K562 (cell line): ENCODE data around the gene CCDC136. TPM values are rescaled to one million over a fixed set of nuclear protein-coding genes. Genes with fewer than 3 reads are reported as not detected.

Experiments used
- BRCA1 ChIP-seq, 2 experiments: fragments of 450-650 bp in 1 of 2; sonication (generic) in 1 of 2; formaldehyde crosslinking in 1 of 2; IDR thresholded peaks; 2 replicates each; pipeline versions ENCODE4 v1.5.0 to v1.6.1; 2017 to 2020; ENCODE audit warnings: mild to moderate bottlenecking in 1 of 2, missing genetic modification reagents in 1 of 2
- EHMT2 ChIP-seq: fragments of 450-650 bp; IDR thresholded peaks from 2 replicates; pipeline ENCODE4 v1.6.1; 2018; ENCODE audit warnings: antibody characterized with exemption
- ETS2 ChIP-seq: IDR thresholded peaks from 2 replicates; pipeline ENCODE4 v1.6.1; 2016; ENCODE audit warnings: borderline replicate concordance, missing genetic modification characterization, mild to moderate bottlenecking, moderate library complexity, missing compliant biosample characterization; ENCODE audit not compliant: poor library complexity, severe bottlenecking
- MCM5 ChIP-seq: fragments of 450-650 bp; IDR thresholded peaks from 2 replicates; pipeline ENCODE4 v1.6.1; 2016; ENCODE audit warnings: low read depth
- NFYB ChIP-seq: IDR thresholded peaks from 2 replicates; pipeline ENCODE4 v1.6.1; 2011; ENCODE audit warnings: mild to moderate bottlenecking, moderate library complexity; ENCODE audit not compliant: insufficient read length; ENCODE audit errors: extremely low read depth
- PHB ChIP-seq: fragments of 250-450 bp; sonication (Bioruptor Pico); IDR thresholded peaks from 2 replicates; pipeline ENCODE4 v1.5.0; 2021
- PML ChIP-seq: IDR thresholded peaks from 2 replicates; pipeline ENCODE4 v1.6.1; 2012; ENCODE audit warnings: low read length, inconsistent platforms
- POLR2H ChIP-seq: IDR thresholded peaks from 2 replicates; pipeline ENCODE4 v1.6.1; 2016; ENCODE audit warnings: missing genetic modification characterization, low read depth, mild to moderate bottlenecking, control low read depth, missing compliant biosample characterization, moderate library complexity
- PURB ChIP-seq: sonication (generic); formaldehyde crosslinking; IDR thresholded peaks from 2 replicates; pipeline ENCODE4 v1.9.0; 2021; ENCODE audit warnings: low read depth, mild to moderate bottlenecking, missing genetic modification reagents
- RBFOX2 ChIP-seq: fragments of 200-400 bp; formaldehyde crosslinking; IDR thresholded peaks from 2 replicates; pipeline ENCODE4 v1.6.1; 2017; ENCODE audit warnings: low read depth, mild to moderate bottlenecking, low read length, moderate library complexity
- SAFB ChIP-seq: fragments of 200-400 bp; formaldehyde crosslinking; IDR thresholded peaks from 2 replicates; pipeline ENCODE4 v1.6.1; 2017; ENCODE audit warnings: low read depth, low read length, borderline replicate concordance
- TEAD4 ChIP-seq, 2 experiments: sonication (generic) in 1 of 2; formaldehyde crosslinking in 1 of 2; IDR thresholded peaks; 2 replicates each; pipeline versions ENCODE4 v1.6.1 to v1.8.0; 2012 to 2022; ENCODE audit warnings: borderline replicate concordance in 1 of 2, inconsistent platforms in 1 of 2, low read length in 1 of 2, mild to moderate bottlenecking in 1 of 2, missing genetic modification reagents in 1 of 2
- XRCC3 ChIP-seq: fragments of 450-650 bp; IDR thresholded peaks from 2 replicates; pipeline ENCODE4 v1.6.1; 2017; ENCODE audit warnings: mild to moderate bottlenecking, moderate library complexity
- ZKSCAN8 ChIP-seq: fragments of 200-800 bp; sonication (Bioruptor generic); IDR thresholded peaks from 2 replicates; pipeline ENCODE4 v1.6.1; 2016; ENCODE audit warnings: missing genetic modification characterization, missing compliant biosample characterization
- ZNF384 ChIP-seq: IDR thresholded peaks from 2 replicates; pipeline ENCODE4 v1.6.1; 2012; ENCODE audit warnings: low read depth, low read length, improper control_type of control experiment
- ZNF707 ChIP-seq: fragments of 250-450 bp; sonication (Bioruptor Pico); conservative IDR thresholded peaks from 2 replicates; pipeline ENCODE4 v1.8.0; 2022; ENCODE audit warnings: inconsistent platforms, mild to moderate bottlenecking, moderate library complexity
- polyA plus RNA-seq, 8 experiments: library from polyadenylated mRNA; depleted of rRNA in 4 of 8; stranded (reverse) in 5 of 8; unstranded in 3 of 8; fragments of >200 nt; fragmentation: Nextera tagmentation in 2 of 8; fragmentation: Illumina TruSeq in 1 of 8; extraction: Ambion mirVana in 2 of 8; extraction: Trizol in 1 of 8; gene quantifications; 2 replicates each; pipeline versions ENCODE4 v1.2.1 to v1.2.3, GENCODE V29; 2011 to 2014; ENCODE audit warnings: inconsistent platforms in 1 of 8, missing spikeins in 1 of 8
- total RNA-seq, 7 experiments: library from RNA; depleted of rRNA in 6 of 7; stranded (reverse); fragments of >200 nt in 6 of 7; fragmentation: Illumina TruSeq in 2 of 7; extraction: Trizol in 2 of 7; gene quantifications; 2 replicates each; pipeline versions ENCODE4 v1.2.1 to v1.2.3, GENCODE V29; 2011 to 2021; ENCODE audit warnings: low replicate concordance in 1 of 7
- TF ChIP-seq, protein P1 (sequence below): fragments of 450-650 bp; IDR thresholded peaks from 2 replicates; pipeline ENCODE4 v1.6.1; 2017; ENCODE audit warnings: mild to moderate bottlenecking, moderate library complexity
- TF ChIP-seq, protein P2 (sequence below): fragments of 250-450 bp; sonication (Bioruptor Pico); IDR thresholded peaks from 2 replicates; pipeline ENCODE4 v1.9.0; 2021; ENCODE audit warnings: mild to moderate bottlenecking, inconsistent platforms
- TF ChIP-seq, protein P3 (sequence below): sonication (generic); formaldehyde crosslinking; IDR thresholded peaks from 2 replicates; pipeline ENCODE4 v1.8.1; 2023; ENCODE audit warnings: mild to moderate bottlenecking, missing genetic modification reagents

The CCDC136 gene
- total and polyA plus RNA-seq, 9 of the 15 experiments (the other 6 are each of a cell fraction or from before 2014, with no cell fraction given), result 2.4 to 40.8 (median 26.5) TPM

DNA sequence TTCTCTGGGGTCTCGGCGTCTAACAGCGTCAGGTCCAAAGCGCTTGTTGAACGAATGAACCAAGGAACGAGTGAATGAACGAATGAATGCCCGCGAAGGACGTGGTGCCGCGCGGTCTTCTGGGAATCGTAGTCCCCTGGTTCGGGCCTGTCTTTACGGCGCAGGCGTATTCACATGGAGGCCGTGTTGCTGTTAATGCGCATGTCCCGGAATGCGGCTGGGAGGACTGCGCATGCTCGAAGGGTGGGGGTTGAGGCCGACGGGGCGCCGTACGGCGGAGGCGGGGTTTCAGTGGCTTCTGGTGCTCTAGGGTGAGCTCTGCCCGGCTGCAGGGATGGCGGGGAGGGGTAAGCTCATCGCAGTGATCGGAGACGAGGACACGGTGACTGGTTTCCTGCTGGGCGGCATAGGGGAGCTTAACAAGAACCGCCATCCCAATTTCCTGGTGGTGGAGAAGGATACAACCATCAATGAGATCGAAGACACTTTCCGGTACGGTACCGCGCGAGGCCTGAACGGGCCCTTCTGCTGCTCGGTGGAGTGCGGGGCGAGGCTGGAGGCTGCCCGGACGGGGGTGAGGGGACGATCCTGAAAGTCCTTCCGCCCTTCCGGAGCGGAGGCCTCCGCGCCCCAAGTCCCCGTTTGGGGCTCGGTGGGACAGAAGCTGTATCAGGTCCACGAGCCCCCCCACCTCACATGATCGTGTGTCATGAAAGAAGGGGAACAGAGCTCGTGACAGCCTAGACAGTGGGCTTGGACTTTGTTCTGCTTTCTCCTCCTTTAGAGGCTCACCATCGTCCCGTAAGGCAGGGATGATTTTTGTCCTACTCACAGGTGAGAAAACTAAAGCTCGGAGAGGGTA is 71.0 kb downstream of the CCDC136 start, which contains the start of gene ATP6V1F (continued):
- TF ChIP-seq, protein P1, sequence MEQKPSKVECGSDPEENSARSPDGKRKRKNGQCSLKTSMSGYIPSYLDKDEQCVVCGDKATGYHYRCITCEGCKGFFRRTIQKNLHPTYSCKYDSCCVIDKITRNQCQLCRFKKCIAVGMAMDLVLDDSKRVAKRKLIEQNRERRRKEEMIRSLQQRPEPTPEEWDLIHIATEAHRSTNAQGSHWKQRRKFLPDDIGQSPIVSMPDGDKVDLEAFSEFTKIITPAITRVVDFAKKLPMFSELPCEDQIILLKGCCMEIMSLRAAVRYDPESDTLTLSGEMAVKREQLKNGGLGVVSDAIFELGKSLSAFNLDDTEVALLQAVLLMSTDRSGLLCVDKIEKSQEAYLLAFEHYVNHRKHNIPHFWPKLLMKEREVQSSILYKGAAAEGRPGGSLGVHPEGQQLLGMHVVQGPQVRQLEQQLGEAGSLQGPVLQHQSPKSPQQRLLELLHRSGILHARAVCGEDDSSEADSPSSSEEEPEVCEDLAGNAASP, result no peak
- TF ChIP-seq, protein P2, sequence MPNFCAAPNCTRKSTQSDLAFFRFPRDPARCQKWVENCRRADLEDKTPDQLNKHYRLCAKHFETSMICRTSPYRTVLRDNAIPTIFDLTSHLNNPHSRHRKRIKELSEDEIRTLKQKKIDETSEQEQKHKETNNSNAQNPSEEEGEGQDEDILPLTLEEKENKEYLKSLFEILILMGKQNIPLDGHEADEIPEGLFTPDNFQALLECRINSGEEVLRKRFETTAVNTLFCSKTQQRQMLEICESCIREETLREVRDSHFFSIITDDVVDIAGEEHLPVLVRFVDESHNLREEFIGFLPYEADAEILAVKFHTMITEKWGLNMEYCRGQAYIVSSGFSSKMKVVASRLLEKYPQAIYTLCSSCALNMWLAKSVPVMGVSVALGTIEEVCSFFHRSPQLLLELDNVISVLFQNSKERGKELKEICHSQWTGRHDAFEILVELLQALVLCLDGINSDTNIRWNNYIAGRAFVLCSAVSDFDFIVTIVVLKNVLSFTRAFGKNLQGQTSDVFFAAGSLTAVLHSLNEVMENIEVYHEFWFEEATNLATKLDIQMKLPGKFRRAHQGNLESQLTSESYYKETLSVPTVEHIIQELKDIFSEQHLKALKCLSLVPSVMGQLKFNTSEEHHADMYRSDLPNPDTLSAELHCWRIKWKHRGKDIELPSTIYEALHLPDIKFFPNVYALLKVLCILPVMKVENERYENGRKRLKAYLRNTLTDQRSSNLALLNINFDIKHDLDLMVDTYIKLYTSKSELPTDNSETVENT (CRISPR knock-in tag), result peak; percentile 75; the same call in 1 of the 2 replicates
- TF ChIP-seq SAFB, result no peak
- TF ChIP-seq RBFOX2, result peak; percentile 84
- peak; percentile 58; the same call in 1 of the 2 replicates for TF ChIP-seq PML
- TF ChIP-seq ZNF707, result no peak
- TF ChIP-seq MCM5, result no peak
- no peak for TF ChIP-seq ETS2 (tag)
- 0 out of 2 replicates have a peak, but pooled peaks have one; percentile 11 for TF ChIP-seq ZNF384
- no peak for TF ChIP-seq ZKSCAN8 (CRISPR knock-in tag)
- TF ChIP-seq PURB (CRISPR knock-in tag), result no peak
- no peak for TF ChIP-seq EHMT2
- no peak for TF ChIP-seq NFYB
- peak; percentile 74; the same call in 1 of the 2 replicates for TF ChIP-seq POLR2H (tag)
- peak; percentile 77; the same call in 1 of the 2 replicates for TF ChIP-seq TEAD4 (IDR thresholded peaks at IDR 0.05; ENCODE audit: low read length)
- TF ChIP-seq TEAD4 (CRISPR knock-in tag; IDR thresholded peaks at IDR 0.05; ENCODE audit: borderline replicate concordance), result no peak
- no peak for TF ChIP-seq PHB
- TF ChIP-seq, protein P3, sequence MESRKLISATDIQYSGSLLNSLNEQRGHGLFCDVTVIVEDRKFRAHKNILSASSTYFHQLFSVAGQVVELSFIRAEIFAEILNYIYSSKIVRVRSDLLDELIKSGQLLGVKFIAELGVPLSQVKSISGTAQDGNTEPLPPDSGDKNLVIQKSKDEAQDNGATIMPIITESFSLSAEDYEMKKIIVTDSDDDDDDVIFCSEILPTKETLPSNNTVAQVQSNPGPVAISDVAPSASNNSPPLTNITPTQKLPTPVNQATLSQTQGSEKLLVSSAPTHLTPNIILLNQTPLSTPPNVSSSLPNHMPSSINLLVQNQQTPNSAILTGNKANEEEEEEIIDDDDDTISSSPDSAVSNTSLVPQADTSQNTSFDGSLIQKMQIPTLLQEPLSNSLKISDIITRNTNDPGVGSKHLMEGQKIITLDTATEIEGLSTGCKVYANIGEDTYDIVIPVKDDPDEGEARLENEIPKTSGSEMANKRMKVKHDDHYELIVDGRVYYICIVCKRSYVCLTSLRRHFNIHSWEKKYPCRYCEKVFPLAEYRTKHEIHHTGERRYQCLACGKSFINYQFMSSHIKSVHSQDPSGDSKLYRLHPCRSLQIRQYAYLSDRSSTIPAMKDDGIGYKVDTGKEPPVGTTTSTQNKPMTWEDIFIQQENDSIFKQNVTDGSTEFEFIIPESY (CRISPR knock-in tag), result 0 out of 2 replicates have a peak, but pooled peaks have one; percentile 17
- no peak for TF ChIP-seq BRCA1 (IDR thresholded peaks at IDR 0.05)
- peak; percentile 94; the same call in 1 of the 2 replicates for TF ChIP-seq BRCA1 (CRISPR knock-in tag; IDR thresholded peaks at IDR 0.05)
- TF ChIP-seq XRCC3, result no peak
